ENCODE results near the gene TBC1D8.

The TBC1D8 gene

GRCh38 chr2:100976645-100977391 lies 174.4 kb downstream of the TBC1D8 start:
- DNase-seq, result no peak
- in situ Hi-C loops (cut with HindIII; ENCODE audit: low pct_ligation_motif_present, low pct_unique_long_range_greater_than_20kb, low sequenced_read_pairs), result no loop called here

DNA sequence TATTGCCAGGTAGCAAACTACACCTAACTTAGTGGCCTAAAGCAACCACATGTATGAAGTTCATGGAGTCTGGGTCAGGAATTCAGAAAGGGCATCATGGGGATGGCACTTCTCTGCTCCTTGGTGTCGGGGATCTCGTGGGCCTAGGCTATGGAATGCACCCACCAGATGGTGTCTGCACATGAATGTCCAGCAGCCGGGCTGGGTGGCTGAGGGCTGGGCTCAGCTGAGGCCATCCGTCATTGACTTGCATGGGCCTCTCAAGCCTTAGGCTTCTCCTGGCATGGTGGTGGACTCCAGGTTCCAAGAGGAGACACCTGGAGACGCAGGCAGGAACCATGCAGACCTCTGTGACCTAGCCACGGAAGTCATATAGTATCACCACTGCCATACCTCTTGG lies 175.1 kb downstream of the TBC1D8 start:
- DNase-seq, result no peak
- in situ Hi-C loops (cut with HindIII; ENCODE audit: low pct_ligation_motif_present, low pct_unique_long_range_greater_than_20kb, low sequenced_read_pairs), result no loop called here

- in situ Hi-C loops (cut with HindIII; ENCODE audit: low pct_ligation_motif_present, low pct_unique_long_range_greater_than_20kb, low sequenced_read_pairs), result no loop called here
- DNase-seq, result no peak
Observed at GRCh38 chr2:100975521-100975785, 175.7 kb downstream of the TBC1D8 start.

GRCh38 chr2:100974712-100975520 lies 176.3 kb downstream of the TBC1D8 start:
- DNase-seq, result no peak
- in situ Hi-C loops (cut with HindIII; ENCODE audit: low pct_ligation_motif_present, low pct_unique_long_range_greater_than_20kb, low sequenced_read_pairs), result no loop called here

- in situ Hi-C loops (cut with HindIII; ENCODE audit: low pct_ligation_motif_present, low pct_unique_long_range_greater_than_20kb, low sequenced_read_pairs), result no loop called here
Observed at GRCh38 chr2:100972452-100972851, 178.7 kb downstream of the TBC1D8 start.

DNA sequence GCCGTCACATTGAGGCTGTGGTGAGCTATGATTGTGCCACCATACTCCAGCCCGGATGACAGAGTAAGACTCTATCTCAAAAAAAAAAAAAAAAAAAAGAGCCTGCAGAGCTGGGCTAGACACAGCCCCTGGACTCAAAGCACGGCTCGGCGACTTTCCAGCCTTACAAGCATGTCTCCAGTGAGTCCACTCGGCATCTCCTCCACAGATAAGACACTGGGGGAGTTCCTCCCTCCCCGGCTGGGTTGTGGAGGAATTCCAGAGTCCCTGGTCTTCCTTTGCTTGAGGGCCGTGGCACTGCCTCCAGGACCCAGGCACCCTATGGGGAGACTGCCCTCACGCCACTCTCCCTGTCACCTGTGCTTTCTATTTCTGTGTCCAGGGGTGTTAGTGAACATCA lies 180.0 kb downstream of the TBC1D8 start:
- DNase-seq, result no peak
- in situ Hi-C loops (cut with HindIII; ENCODE audit: low pct_ligation_motif_present, low pct_unique_long_range_greater_than_20kb, low sequenced_read_pairs), result no loop called here

More at GRCh38 chr2:100972452-100972851, 178.7 kb downstream of the TBC1D8 start:
- no peak for DNase-seq

- in situ Hi-C loops (cut with HindIII; ENCODE audit: low pct_ligation_motif_present, low pct_unique_long_range_greater_than_20kb, low sequenced_read_pairs), result no loop called here
- DNase-seq, result no peak
Observed at GRCh38 chr2:100969998-100970397, 181.2 kb downstream of the TBC1D8 start.

- in situ Hi-C loops (cut with HindIII; ENCODE audit: low pct_ligation_motif_present, low pct_unique_long_range_greater_than_20kb, low sequenced_read_pairs), result no loop called here
- DNase-seq, result no peak
Observed at GRCh38 chr2:100968146-100969145, 182.7 kb downstream of the TBC1D8 start.

GRCh38 chr2:100967716-100968115 lies 183.5 kb downstream of the TBC1D8 start:
- no peak for DNase-seq
- in situ Hi-C loops (cut with HindIII; ENCODE audit: low pct_ligation_motif_present, low pct_unique_long_range_greater_than_20kb, low sequenced_read_pairs), result no loop called here

DNA sequence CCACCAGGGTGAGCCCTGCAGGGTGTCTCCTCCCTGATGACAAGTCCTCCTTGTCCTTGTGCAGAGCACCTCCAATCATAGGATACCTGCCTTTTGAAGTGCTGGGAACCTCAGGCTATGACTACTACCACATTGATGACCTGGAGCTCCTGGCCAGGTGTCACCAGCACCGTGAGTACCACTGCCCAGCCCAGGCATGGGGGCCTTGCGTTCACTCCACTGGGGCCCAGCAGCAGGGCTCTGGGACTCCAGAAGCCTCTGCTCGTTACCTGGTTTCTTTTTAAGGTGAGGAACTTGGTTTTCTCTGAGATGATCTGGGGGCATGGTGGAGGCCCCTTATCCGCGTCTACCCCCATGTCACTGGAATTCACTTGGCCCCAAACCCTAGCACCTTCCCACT lies 185.6 kb downstream of the TBC1D8 start:
- DNase-seq, result no peak
- in situ Hi-C loops (cut with HindIII; ENCODE audit: low pct_ligation_motif_present, low pct_unique_long_range_greater_than_20kb, low sequenced_read_pairs), result no loop called here

DNA sequence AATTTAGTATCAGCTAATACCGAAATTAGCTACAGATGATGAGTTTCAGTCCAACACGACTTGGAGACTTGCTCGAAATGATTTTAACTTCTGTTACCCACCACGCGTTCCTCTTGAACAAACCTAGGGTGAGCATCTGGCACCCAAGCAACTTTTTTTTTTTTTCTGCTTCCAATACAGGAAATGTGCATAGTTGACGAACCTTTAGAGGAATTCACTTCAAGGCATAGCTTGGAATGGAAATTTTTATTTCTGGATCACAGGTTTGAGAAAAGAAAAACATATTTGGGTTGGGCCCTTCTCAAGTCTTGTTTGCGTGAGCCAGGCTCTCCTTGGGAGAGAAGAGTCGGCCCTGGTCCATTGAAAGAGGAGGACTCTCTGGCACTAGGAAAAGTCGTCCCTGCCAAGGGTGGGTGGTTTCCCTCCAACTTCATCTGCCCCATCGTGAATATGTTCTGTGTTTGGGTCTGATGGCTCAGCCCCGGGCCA lies 186.5 kb downstream of the TBC1D8 start:
- in situ Hi-C loops (cut with HindIII; ENCODE audit: low pct_ligation_motif_present, low pct_unique_long_range_greater_than_20kb, low sequenced_read_pairs), result no loop called here
- DNase-seq, result no peak

DNA sequence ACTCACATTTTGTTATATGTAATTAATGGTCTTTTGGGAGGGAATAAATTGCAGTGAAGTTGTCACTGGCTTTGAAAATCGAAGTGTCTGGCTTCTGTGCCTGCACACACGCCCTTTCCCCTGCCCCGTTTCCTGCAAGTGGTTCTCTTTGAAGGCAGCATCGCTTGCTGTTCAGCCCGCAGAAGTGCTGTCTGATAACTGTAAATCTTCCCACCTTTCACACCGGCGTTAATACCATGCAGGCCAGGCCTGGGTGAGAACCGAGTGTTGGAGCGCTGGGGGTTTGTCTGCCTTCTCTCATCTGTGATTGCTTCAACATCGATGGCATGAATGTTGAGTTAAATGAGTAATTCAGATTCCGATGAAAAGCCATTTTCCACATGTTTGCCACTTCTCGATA lies 187.0 kb downstream of the TBC1D8 start:
- DNase-seq, result no peak
- in situ Hi-C loops (cut with HindIII; ENCODE audit: low pct_ligation_motif_present, low pct_unique_long_range_greater_than_20kb, low sequenced_read_pairs), result no loop called here

DNA sequence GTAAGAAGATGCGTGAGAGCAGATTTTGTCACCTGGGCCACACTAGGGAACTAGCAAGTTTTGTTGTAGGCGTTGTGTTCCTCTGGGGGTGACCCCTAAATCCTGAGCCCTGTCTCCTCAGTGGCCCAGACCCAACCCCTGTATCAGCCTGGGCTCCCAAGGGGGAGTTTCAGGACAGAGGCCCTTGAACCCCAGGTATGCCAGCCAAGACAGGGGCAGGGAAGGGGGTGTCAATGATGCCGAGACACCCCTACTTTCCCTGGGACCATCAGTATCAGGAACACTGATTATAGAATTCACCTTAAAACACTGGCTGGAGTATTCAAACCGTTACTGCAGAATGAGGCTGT lies 188.2 kb downstream of the TBC1D8 start:
- in situ Hi-C loops (cut with HindIII; ENCODE audit: low pct_ligation_motif_present, low pct_unique_long_range_greater_than_20kb, low sequenced_read_pairs), result no loop called here
- no peak for DNase-seq

- in situ Hi-C loops (cut with HindIII; ENCODE audit: low pct_ligation_motif_present, low pct_unique_long_range_greater_than_20kb, low sequenced_read_pairs), result no loop called here
- DNase-seq, result no peak
Observed at GRCh38 chr2:100962366-100963025, 188.7 kb downstream of the TBC1D8 start.

DNA sequence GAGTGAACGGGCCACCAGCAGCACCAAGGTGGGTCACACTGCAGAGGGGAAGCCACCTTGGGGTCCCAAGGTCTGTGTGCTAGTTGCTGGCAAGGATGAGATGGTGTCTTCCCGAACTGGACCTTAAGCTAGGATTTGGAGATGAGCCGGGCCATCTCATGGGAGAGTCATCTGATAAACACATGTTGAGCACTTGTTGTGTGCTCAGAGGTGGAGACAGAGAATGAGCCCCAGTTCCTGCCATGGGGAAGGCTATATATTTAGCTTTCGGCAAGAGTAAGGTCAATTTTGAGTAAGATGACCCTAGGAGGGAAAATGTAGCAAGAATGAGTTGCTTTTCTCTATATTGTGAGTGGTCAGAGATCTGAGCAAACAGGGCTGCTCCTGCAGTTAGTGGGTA lies 190.5 kb downstream of the TBC1D8 start:
- in situ Hi-C loops (cut with HindIII; ENCODE audit: low pct_ligation_motif_present, low pct_unique_long_range_greater_than_20kb, low sequenced_read_pairs), result no loop called here
- no peak for DNase-seq

DNA sequence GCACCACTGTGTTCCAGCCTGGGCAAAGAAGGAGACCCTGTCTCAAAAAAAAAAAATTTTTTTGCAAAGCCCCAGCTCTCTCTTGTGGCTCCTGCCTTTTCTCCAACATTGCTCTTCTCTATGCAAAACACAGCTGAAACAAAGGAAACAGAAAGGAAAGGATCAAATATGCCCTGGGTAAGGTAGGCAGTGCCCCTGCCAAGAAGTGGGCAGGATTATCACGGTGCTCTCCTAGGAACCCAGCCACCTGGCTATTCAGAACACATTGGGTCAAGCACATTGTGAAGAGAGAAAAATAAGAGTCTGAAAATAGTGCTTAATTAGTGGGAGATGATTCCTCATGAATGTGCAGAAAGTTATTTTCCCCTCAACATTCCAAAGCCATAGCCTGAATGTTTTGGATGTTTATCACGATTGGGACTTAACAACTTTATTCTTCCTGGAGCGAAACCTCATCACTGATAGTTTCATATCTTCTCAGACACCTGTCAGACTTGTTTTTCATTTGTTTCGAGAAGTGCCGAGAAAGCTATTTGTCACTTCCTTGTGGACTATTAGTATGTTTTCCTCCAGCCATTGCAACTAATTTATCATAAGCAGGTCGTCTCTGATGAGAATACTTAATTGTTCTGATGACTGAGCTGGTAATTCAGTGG lies 191.8 kb downstream of the TBC1D8 start:
- in situ Hi-C loops (cut with HindIII; ENCODE audit: low pct_ligation_motif_present, low pct_unique_long_range_greater_than_20kb, low sequenced_read_pairs), result no loop called here
- DNase-seq, result no peak

- in situ Hi-C loops (cut with HindIII; ENCODE audit: low pct_ligation_motif_present, low pct_unique_long_range_greater_than_20kb, low sequenced_read_pairs), result no loop called here
- DNase-seq, result no peak
Observed at GRCh38 chr2:100957996-100958653, 193.1 kb downstream of the TBC1D8 start.
